PC-9 (cell line): ENCODE data around the gene AUTS2.

Experiments used
- EZH2 ChIP-seq: fragments of 200-600 bp; sonication (generic); IDR thresholded peaks from 2 replicates; pipeline ENCODE4 v1.8.0; 2017; ENCODE audit warnings: antibody characterized with exemption, low read depth
- TF ChIP-seq, protein P1 (sequence below): fragments of 200-600 bp; sonication (generic); conservative IDR thresholded peaks from 2 replicates; pipeline ENCODE4 v1.6.1; 2017; ENCODE audit warnings: mixed run types, antibody characterized with exemption, mild to moderate bottlenecking, moderate library complexity

DNA sequence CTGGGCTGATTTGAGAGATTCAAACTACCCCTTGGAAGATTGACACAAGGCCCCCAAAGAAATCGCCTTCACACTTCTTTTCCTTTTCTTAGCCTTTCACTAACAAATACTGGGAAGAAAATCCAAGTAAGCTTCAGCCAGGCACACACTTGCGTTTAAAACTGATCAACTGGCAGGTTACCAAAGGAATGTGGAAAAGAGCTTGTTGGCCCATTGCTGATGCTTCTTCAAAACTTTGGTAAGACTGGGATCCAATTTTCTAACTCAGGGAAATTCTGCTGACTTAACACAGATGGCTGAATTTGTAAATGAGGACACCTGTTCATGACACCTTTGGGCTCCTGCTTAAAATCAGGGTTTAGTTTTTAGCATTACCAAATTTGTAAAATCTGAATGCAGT is 1069.1 kb downstream of the AUTS2 start:
- no peak for TF ChIP-seq EZH2
- TF ChIP-seq, protein P1, sequence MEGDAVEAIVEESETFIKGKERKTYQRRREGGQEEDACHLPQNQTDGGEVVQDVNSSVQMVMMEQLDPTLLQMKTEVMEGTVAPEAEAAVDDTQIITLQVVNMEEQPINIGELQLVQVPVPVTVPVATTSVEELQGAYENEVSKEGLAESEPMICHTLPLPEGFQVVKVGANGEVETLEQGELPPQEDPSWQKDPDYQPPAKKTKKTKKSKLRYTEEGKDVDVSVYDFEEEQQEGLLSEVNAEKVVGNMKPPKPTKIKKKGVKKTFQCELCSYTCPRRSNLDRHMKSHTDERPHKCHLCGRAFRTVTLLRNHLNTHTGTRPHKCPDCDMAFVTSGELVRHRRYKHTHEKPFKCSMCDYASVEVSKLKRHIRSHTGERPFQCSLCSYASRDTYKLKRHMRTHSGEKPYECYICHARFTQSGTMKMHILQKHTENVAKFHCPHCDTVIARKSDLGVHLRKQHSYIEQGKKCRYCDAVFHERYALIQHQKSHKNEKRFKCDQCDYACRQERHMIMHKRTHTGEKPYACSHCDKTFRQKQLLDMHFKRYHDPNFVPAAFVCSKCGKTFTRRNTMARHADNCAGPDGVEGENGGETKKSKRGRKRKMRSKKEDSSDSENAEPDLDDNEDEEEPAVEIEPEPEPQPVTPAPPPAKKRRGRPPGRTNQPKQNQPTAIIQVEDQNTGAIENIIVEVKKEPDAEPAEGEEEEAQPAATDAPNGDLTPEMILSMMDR = no peak
